Stomach (tissue), 9 donors: ENCODE data around the gene EOLA2. TPM values are rescaled to one million over a fixed set of nuclear protein-coding genes. Genes with fewer than 3 reads are reported as not detected.

Experiments used
- DNase-seq, 2 donors: peaks; one replicate each; pipeline versions ENCODE4 v3.0.0 to v3.0.0-alpha.2; 2013 to 2019
- H3K27ac ChIP-seq, 5 donors: fragments of 200-600 bp in 4 of 5; sonication (generic) in 4 of 5; one replicate each; pipeline ENCODE4 v1.5.1; 2013 to 2019; ENCODE audit warnings: mild to moderate bottlenecking in 1 of 5, moderate library complexity in 1 of 5
- H3K27me3 ChIP-seq, 3 donors: fragments of 200-600 bp; sonication (generic); one replicate each; pipeline ENCODE4 v1.5.1; 2017 to 2019; ENCODE audit warnings: mixed run types in 1 of 3
- H3K36me3 ChIP-seq, 4 donors: fragments of 200-600 bp; sonication (generic); 1 replicate in 3 of 4; 2 replicates in 1 of 4; pipeline ENCODE4 v1.5.1; 2016 to 2019
- H3K4me1 ChIP-seq, 4 donors: fragments of 200-600 bp; sonication (generic); one replicate each; pipeline ENCODE4 v1.5.1; 2016 to 2019
- H3K4me3 ChIP-seq, 4 donors: fragments of 200-600 bp; sonication (generic) in 3 of 4; one replicate each; pipeline ENCODE4 v1.5.1; 2016 to 2019; ENCODE audit warnings: mild to moderate bottlenecking in 1 of 4
- H3K9me3 ChIP-seq, 4 donors: fragments of 200-600 bp; sonication (generic); one replicate each; pipeline ENCODE4 v1.5.1; 2016 to 2019
- CTCF ChIP-seq, 7 experiments: fragments of 450-650 bp in 4 of 7; fragments of 200-600 bp in 3 of 7; sonication (generic) in 3 of 7; IDR thresholded peaks; one replicate each; pipeline ENCODE4 v1.5.1; 2016 to 2019; ENCODE audit warnings: antibody characterized with exemption in 7 of 7, control low read depth in 2 of 7, mild to moderate bottlenecking in 1 of 7
- EP300 ChIP-seq: sonication (generic); formaldehyde crosslinking; IDR thresholded peaks from one replicate; pipeline ENCODE4 v1.6.1; 2017; ENCODE audit warnings: antibody characterized with exemption
- POLR2A ChIP-seq, 4 donors: fragments of 450-650 bp; IDR thresholded peaks; one replicate each; pipeline ENCODE4 v1.6.1; 2016; ENCODE audit warnings: antibody characterized with exemption in 4 of 4, control low read depth in 2 of 4, mild to moderate bottlenecking in 1 of 4, moderate library complexity in 1 of 4
- POLR2AphosphoS5 ChIP-seq, 3 donors: sonication (generic); formaldehyde crosslinking; IDR thresholded peaks; one replicate each; pipeline ENCODE4 v1.6.1; 2016; ENCODE audit warnings: antibody characterized with exemption in 3 of 3
- WGBS, 5 donors: extraction: QIAGEN DNeasy Blood & Tissue Kit in 3 of 5; methylation state at CpG; one replicate each; pipeline versions ENCODE4 v1.1.5 to v1.1.7; 2013 to 2018; 5-methylcytosine and 5-hydroxymethylcytosine counted together
- intact Hi-C: fragments of 100-400 bp; cut with DNase I; formaldehyde crosslinking; loops from one replicate; pipeline ENCODE4 v1.15.1; 2023; ENCODE audit warnings: low total_unique reads
- polyA plus RNA-seq, 3 donors: library from polyadenylated mRNA; stranded (reverse); fragments of 200-250 nt; gene quantifications; one replicate each; pipeline ENCODE4 v1.2.3, GENCODE V29; 2013
- total RNA-seq, 5 donors: library from RNA; depleted of rRNA; stranded (reverse); fragments of >200 nt; gene quantifications; one replicate each; pipeline versions ENCODE4 v1.1.0 to v1.2.3, GENCODE V29; 2014 to 2016
- donor health status: healthy with polysubstance abuse.
- donor health status: Bipolar disorder and iron deficiency.
- donor health status: healthy.

Gene EOLA2
- total and polyA plus RNA-seq, 8 donors = 4.9 to 106 (median 22.9) TPM

- Histone ChIP-seq H3K4me1 (no peaks in the 10 kb centered on the region), H3K9me3 (no peaks in the 10 kb centered on the region), H3K4me3 (no peak overlapping the region), H3K27me3 (no peaks in the 10 kb centered on the region), H3K27ac (no peak overlapping the region), H3K36me3 (no peaks in the 10 kb centered on the region)
- 65 to 79% (median 77%) methylated on average over 2 to 3 of the region's 3 CpGs for WGBS, 5 donors
- no peak for TF ChIP-seq CTCF (IDR thresholded peaks at IDR 0.05)
- no peak for TF ChIP-seq POLR2AphosphoS5 (IDR thresholded peaks at IDR 0.05)
- TF ChIP-seq EP300 = no peak
- TF ChIP-seq POLR2A (IDR thresholded peaks at IDR 0.05) = no peak
- DNase-seq = no peak
- intact Hi-C loops = no loop called here
Observed at GRCh38 chrX:149982310-149982709, 44.0 kb upstream of the EOLA2 start.

- WGBS, 5 donors = 60 to 95% (median 89%) methylated on average over 3 of the region's 3 CpGs
- Histone ChIP-seq H3K9me3 (no peaks in the 10 kb centered on the region), H3K27me3 (no peaks in the 10 kb centered on the region), H3K4me1 (no peaks in the 10 kb centered on the region), H3K27ac (no peak overlapping the region), H3K4me3 (no peak overlapping the region), H3K36me3 (no peaks in the 10 kb centered on the region)
- no peak for DNase-seq
- TF ChIP-seq POLR2AphosphoS5 (IDR thresholded peaks at IDR 0.05) (no peak), EP300 (no peak), CTCF (IDR thresholded peaks at IDR 0.05) (no peak), POLR2A (IDR thresholded peaks at IDR 0.05) (no peak)
- intact Hi-C loops = no loop called here
Observed at GRCh38 chrX:149979126-149979644, 40.9 kb upstream of the EOLA2 start.

- WGBS, 5 donors = 32 to 46% (median 34%) methylated on average over 7 to 9 of the region's 9 CpGs
- TF ChIP-seq POLR2A (IDR thresholded peaks at IDR 0.05) (no peak), POLR2AphosphoS5 (IDR thresholded peaks at IDR 0.05) (peak in 1 of 3 donors; percentile 50), CTCF (IDR thresholded peaks at IDR 0.05) (peak in 5 of 7 experiments; percentile 21 to 59 (median 46)), EP300 (no peak)
- intact Hi-C loops = no loop called here
- no peaks in the 10 kb centered on the region for H3K9me3 ChIP-seq
- H3K36me3 ChIP-seq = peaks cover 0 to 2% (median 0%) of the 10 kb centered on the region in 4 donors
- peak; percentile 58 to 82 for DNase-seq
- no peaks in the 10 kb centered on the region for H3K27me3 ChIP-seq
- no peak overlapping the region for H3K27ac ChIP-seq
- H3K4me1 ChIP-seq = no peaks in the 10 kb centered on the region
- H3K4me3 ChIP-seq = no peak overlapping the region
Observed at GRCh38 chrX:149962859-149963757, 24.8 kb upstream of the EOLA2 start.

GRCh38 chrX:149962010-149962409 lies 23.7 kb upstream of the EOLA2 start:
- Histone ChIP-seq H3K9me3 (no peaks in the 10 kb centered on the region), H3K36me3 (peaks cover 0 to 2% (median 0%) of the 10 kb centered on the region in 4 donors), H3K4me1 (no peaks in the 10 kb centered on the region), H3K4me3 (no peak overlapping the region), H3K27me3 (no peaks in the 10 kb centered on the region), H3K27ac (no peak overlapping the region)
- TF ChIP-seq POLR2AphosphoS5 (IDR thresholded peaks at IDR 0.05) = no peak
- no peak for TF ChIP-seq EP300
- no peak for TF ChIP-seq CTCF (IDR thresholded peaks at IDR 0.05)
- TF ChIP-seq POLR2A (IDR thresholded peaks at IDR 0.05) = no peak
- DNase-seq = no peak
- intact Hi-C loops = no loop called here
